Measurements from ENCODE around the gene LIPE.

Gene LIPE

GRCh38 chr19:42442833-42443232 is 15.6 kb upstream of the LIPE start, which contains the start of gene CXCL17:
CXCL17 (minus strand) TSS chr19:42442946; CDS start chr19:42442832, 114 bp downstream.
- DNase-seq: no peak

GRCh38 chr19:42441049-42441445 is 13.9 kb upstream of the LIPE start:
- DNase-seq: no peak

- DNase-seq: peak; percentile 75
These were observed 13.3 kb upstream of the LIPE start for GRCh38 chr19:42440357-42441048.

- DNase-seq: no peak
These were observed 8.8 kb upstream of the LIPE start for GRCh38 chr19:42436006-42436405.

- DNase-seq: no peak
These were observed 8.1 kb upstream of the LIPE start for GRCh38 chr19:42435316-42435715.

- peak; percentile 73 for DNase-seq
These were observed 6.5 kb upstream of the LIPE start for GRCh38 chr19:42433503-42434260.

GRCh38 chr19:42431486-42431885 is 4.3 kb upstream of the LIPE start:
- DNase-seq: no peak

- DNase-seq: no peak
These were observed 1.5 kb upstream of the LIPE start for GRCh38 chr19:42428676-42429075.

- no peak for DNase-seq
These were observed 545 bp downstream of the LIPE start for GRCh38 chr19:42426643-42427042.

GRCh38 chr19:42424712-42425131 is 2.5 kb downstream of the LIPE start:
- DNase-seq: no peak

GRCh38 chr19:42424345-42424707 is 2.9 kb downstream of the LIPE start:
- peak; percentile 20 for DNase-seq

- peak; percentile 91 for DNase-seq
These were observed 3.5 kb downstream of the LIPE start for GRCh38 chr19:42423462-42424344.

GRCh38 chr19:42422901-42423461 is 4.2 kb downstream of the LIPE start:
- DNase-seq: peak; percentile 11

- DNase-seq: no peak
These were observed 4.9 kb downstream of the LIPE start for GRCh38 chr19:42422092-42422900.

- DNase-seq: peak; percentile 16
These were observed 5.6 kb downstream of the LIPE start for GRCh38 chr19:42421591-42422031.

GRCh38 chr19:42421101-42421500 is 6.1 kb downstream of the LIPE start:
- DNase-seq: no peak

- peak; percentile 82 for DNase-seq
These were observed 7.1 kb downstream of the LIPE start for GRCh38 chr19:42420055-42420544.

- no peak for DNase-seq
These were observed 7.9 kb downstream of the LIPE start for GRCh38 chr19:42419309-42419708.

- DNase-seq: no peak
These were observed 14.5 kb downstream of the LIPE start for GRCh38 chr19:42412661-42413076.

- DNase-seq: no peak
These were observed 15.0 kb downstream of the LIPE start for GRCh38 chr19:42412227-42412626.

- no peak for DNase-seq
These were observed 15.5 kb downstream of the LIPE start for GRCh38 chr19:42411581-42412178.

Measured in hematopoietic multipotent progenitor cell treated with erythropoietin and hydrocortisone succinate and interleukin-3 and kit ligand, for 8 days (in vitro differentiated cells).